ENCODE measurements around the gene CRISP2.
"Not testable (repeated sequence)": the region's sequence is repeated elsewhere in the genome, so short reads cannot be mapped to it uniquely, and the experiment has no call there.

The CRISP2 gene

GRCh38 chr6:49713346-49713745 lies at the start of gene CRISP2:
CRISP2 (minus strand) TSS chr6:49713543; CDS start chr6:49709196, 4,347 bp downstream.
- no peak for DNase-seq

GRCh38 chr6:49744259-49744658 lies 30.9 kb upstream of the CRISP2 start, which contains the start of gene CRISP3:
CRISP3 (minus strand) TSS chr6:49744388; CDS start chr6:49744367, 21 bp downstream.
- DNase-seq = no peak

GRCh38 chr6:49743429-49743828 lies 30.1 kb upstream of the CRISP2 start:
- no peak for DNase-seq

GRCh38 chr6:49739423-49739822 lies 26.1 kb upstream of the CRISP2 start:
- no peak for DNase-seq

- DNase-seq = no peak
Observed at GRCh38 chr6:49736017-49736508, 22.7 kb upstream of the CRISP2 start.

GRCh38 chr6:49733680-49734079 lies 20.3 kb upstream of the CRISP2 start:
- no peak for DNase-seq

GRCh38 chr6:49732781-49733180 lies 19.4 kb upstream of the CRISP2 start:
- no peak for DNase-seq

GRCh38 chr6:49730251-49730650 lies 16.9 kb upstream of the CRISP2 start:
- DNase-seq = no peak

GRCh38 chr6:49723917-49724316 lies 10.6 kb upstream of the CRISP2 start:
- not testable (repeated sequence) for DNase-seq

GRCh38 chr6:49721297-49721696 lies 8.0 kb upstream of the CRISP2 start:
- DNase-seq = no peak

GRCh38 chr6:49720372-49720771 lies 7.0 kb upstream of the CRISP2 start:
- DNase-seq = no peak

GRCh38 chr6:49698478-49698877 lies 14.9 kb downstream of the CRISP2 start:
- DNase-seq = no peak

- no peak for DNase-seq
Observed at GRCh38 chr6:49693512-49693911, 19.8 kb downstream of the CRISP2 start.

- no peak for DNase-seq
Observed at GRCh38 chr6:49692534-49692933, 20.8 kb downstream of the CRISP2 start.

GRCh38 chr6:49676671-49677281 lies 36.6 kb downstream of the CRISP2 start:
- no peak for DNase-seq

- no peak for DNase-seq
Observed at GRCh38 chr6:49675816-49676215, 37.5 kb downstream of the CRISP2 start.

- DNase-seq = no peak
Observed at GRCh38 chr6:49668083-49668511, 45.2 kb downstream of the CRISP2 start.

- DNase-seq = no peak
Observed at GRCh38 chr6:49666930-49667757, 46.2 kb downstream of the CRISP2 start.

- no peak for DNase-seq
Observed at GRCh38 chr6:49666480-49666879, 46.9 kb downstream of the CRISP2 start.

GRCh38 chr6:49664817-49665216 lies 48.5 kb downstream of the CRISP2 start:
- no peak for DNase-seq

- not testable (repeated sequence) for DNase-seq
Observed at GRCh38 chr6:49664054-49664453, 49.3 kb downstream of the CRISP2 start.

- DNase-seq = no peak
Observed at GRCh38 chr6:49662892-49663261, 50.5 kb downstream of the CRISP2 start.

- DNase-seq = no peak
Observed at GRCh38 chr6:49662231-49662891, 51.0 kb downstream of the CRISP2 start.

- no peak for DNase-seq
Observed at GRCh38 chr6:49653942-49654341, 59.4 kb downstream of the CRISP2 start.

Data from CD4-positive, alpha-beta T cell treated with Interferon gamma for 1 hour (primary cell).